GM19328 (cell line): Measurements from ENCODE around the gene PTPRM.

Source experiments
- ATAC-seq: cut with Tn5 transposase; IDR thresholded peaks from one replicate; pipeline ENCODE4 v1.9.1; 2021; ENCODE audit warnings: mild to moderate bottlenecking, moderate library complexity; ENCODE audit not compliant: unreplicated experiment

PTPRM gene

GRCh38 chr18:8296886-8297616 lies 729.9 kb downstream of the PTPRM start:
- ATAC-seq: no peak

- ATAC-seq: no peak
These were observed 731.1 kb downstream of the PTPRM start for GRCh38 chr18:8298186-8298585.

GRCh38 chr18:8299054-8299980 lies 732.2 kb downstream of the PTPRM start:
- ATAC-seq: no peak

- no peak for ATAC-seq
These were observed 733.8 kb downstream of the PTPRM start for GRCh38 chr18:8300751-8301410.

- ATAC-seq: no peak
These were observed 734.5 kb downstream of the PTPRM start for GRCh38 chr18:8301427-8302172.

GRCh38 chr18:8303151-8303755 lies 736.1 kb downstream of the PTPRM start:
- ATAC-seq: no peak

GRCh38 chr18:8307960-8308359 lies 740.8 kb downstream of the PTPRM start:
- ATAC-seq: no peak

- no peak for ATAC-seq
These were observed 745.9 kb downstream of the PTPRM start for GRCh38 chr18:8313043-8313442.

GRCh38 chr18:8314124-8314523 lies 747.0 kb downstream of the PTPRM start:
- no peak for ATAC-seq

GRCh38 chr18:8319798-8320489 lies 752.8 kb downstream of the PTPRM start:
- ATAC-seq: no peak

GRCh38 chr18:8322486-8322885 lies 755.4 kb downstream of the PTPRM start:
- ATAC-seq: no peak

GRCh38 chr18:8324343-8325065 lies 757.4 kb downstream of the PTPRM start:
- no peak for ATAC-seq

GRCh38 chr18:8326763-8327394 lies 759.8 kb downstream of the PTPRM start:
- no peak for ATAC-seq

GRCh38 chr18:8328126-8328525 lies 761.0 kb downstream of the PTPRM start:
- no peak for ATAC-seq

- ATAC-seq: no peak
These were observed 762.2 kb downstream of the PTPRM start for GRCh38 chr18:8329186-8329771.

- no peak for ATAC-seq
These were observed 763.5 kb downstream of the PTPRM start for GRCh38 chr18:8330575-8330974.

- ATAC-seq: no peak
These were observed 765.2 kb downstream of the PTPRM start for GRCh38 chr18:8332286-8332685.

- ATAC-seq: no peak
These were observed 766.8 kb downstream of the PTPRM start for GRCh38 chr18:8333961-8334360.
